HEK293 (cell line): ENCODE results near the gene SLC35F6.

Experiments used
- FEZF1 ChIP-seq: fragments of 450-650 bp; formaldehyde crosslinking; IDR thresholded peaks from 2 replicates; pipeline ENCODE4 v1.5.1; 2016; ENCODE audit warnings: missing biosample characterization, missing genetic modification characterization
- GLI4 ChIP-seq: fragments of 450-650 bp; formaldehyde crosslinking; IDR thresholded peaks from 2 replicates; pipeline ENCODE4 v1.5.1; 2016; ENCODE audit warnings: missing biosample characterization, missing genetic modification characterization
- HOXA7 ChIP-seq: sonication (generic); formaldehyde crosslinking; IDR thresholded peaks from 2 replicates; pipeline ENCODE4 v1.8.1; 2022; ENCODE audit warnings: missing genetic modification reagents, borderline replicate concordance
- HOXD13 ChIP-seq: sonication (generic); formaldehyde crosslinking; IDR thresholded peaks from 2 replicates; pipeline ENCODE4 v1.8.0; 2022; ENCODE audit warnings: missing genetic modification reagents, borderline replicate concordance
- KLF16 ChIP-seq: fragments of 450-650 bp; formaldehyde crosslinking; IDR thresholded peaks from 2 replicates; pipeline ENCODE4 v1.5.1; 2017; ENCODE audit warnings: missing biosample characterization, missing genetic modification characterization
- MZF1 ChIP-seq: fragments of 450-650 bp; formaldehyde crosslinking; IDR thresholded peaks from 2 replicates; pipeline ENCODE4 v1.5.1; 2017; ENCODE audit warnings: missing biosample characterization, missing genetic modification characterization, borderline replicate concordance
- PRDM1 ChIP-seq: fragments of 450-650 bp; formaldehyde crosslinking; IDR thresholded peaks from 2 replicates; pipeline ENCODE4; 2016; ENCODE audit warnings: missing biosample characterization, missing genetic modification characterization
- YY1 ChIP-seq: fragments of 450-650 bp; formaldehyde crosslinking; IDR thresholded peaks from 2 replicates; pipeline ENCODE4 v1.5.1; 2018; ENCODE audit warnings: missing biosample characterization, missing genetic modification characterization
- ZBTB44 ChIP-seq: fragments of 450-650 bp; IDR thresholded peaks from 2 replicates; pipeline ENCODE4 v1.5.1; 2018; ENCODE audit warnings: missing biosample characterization, mild to moderate bottlenecking, missing genetic modification characterization
- ZBTB48 ChIP-seq: fragments of 450-650 bp; formaldehyde crosslinking; IDR thresholded peaks from 2 replicates; pipeline ENCODE4 v1.5.1; 2016; ENCODE audit warnings: missing biosample characterization, missing genetic modification characterization
- ZNF121 ChIP-seq: fragments of 450-650 bp; formaldehyde crosslinking; IDR thresholded peaks from 2 replicates; pipeline ENCODE4 v1.5.1; 2016; ENCODE audit warnings: missing biosample characterization, missing genetic modification characterization
- ZNF148 ChIP-seq: fragments of 450-650 bp; formaldehyde crosslinking; IDR thresholded peaks from 2 replicates; pipeline ENCODE4 v1.5.0; 2017; ENCODE audit warnings: missing biosample characterization, missing genetic modification characterization, borderline replicate concordance
- ZNF19 ChIP-seq: fragments of 450-650 bp; formaldehyde crosslinking; IDR thresholded peaks from 2 replicates; pipeline ENCODE4; 2016; ENCODE audit warnings: missing biosample characterization, missing genetic modification characterization, low read depth
- ZNF211 ChIP-seq: fragments of 450-650 bp; formaldehyde crosslinking; IDR thresholded peaks from 2 replicates; pipeline ENCODE4 v1.5.1; 2016; ENCODE audit warnings: low read depth, missing biosample characterization, missing genetic modification characterization
- ZNF280C ChIP-seq: fragments of 450-650 bp; formaldehyde crosslinking; IDR thresholded peaks from 2 replicates; pipeline ENCODE4 v1.5.1; 2016; ENCODE audit warnings: missing biosample characterization, missing genetic modification characterization
- ZNF341 ChIP-seq: fragments of 450-650 bp; formaldehyde crosslinking; IDR thresholded peaks from 2 replicates; pipeline ENCODE4; 2016; ENCODE audit warnings: low read depth, missing biosample characterization, missing genetic modification characterization
- ZNF391 ChIP-seq: fragments of 450-650 bp; formaldehyde crosslinking; IDR thresholded peaks from 2 replicates; pipeline ENCODE4 v1.5.1; 2016; ENCODE audit warnings: low read depth, missing biosample characterization, missing genetic modification characterization, borderline replicate concordance
- ZNF416 ChIP-seq: fragments of 450-650 bp; formaldehyde crosslinking; IDR thresholded peaks from 2 replicates; pipeline ENCODE4 v1.5.1; 2016; ENCODE audit warnings: missing biosample characterization, missing genetic modification characterization
- ZNF433 ChIP-seq: fragments of 450-650 bp; formaldehyde crosslinking; IDR thresholded peaks from 2 replicates; pipeline ENCODE4 v1.5.1; 2016; ENCODE audit warnings: missing biosample characterization, missing genetic modification characterization, low read depth
- ZNF449 ChIP-seq: fragments of 450-650 bp; formaldehyde crosslinking; IDR thresholded peaks from 2 replicates; pipeline ENCODE4 v1.5.1; 2017; ENCODE audit warnings: missing biosample characterization, mild to moderate bottlenecking, missing genetic modification characterization, moderate library complexity
- ZNF529 ChIP-seq: fragments of 450-650 bp; formaldehyde crosslinking; IDR thresholded peaks from 2 replicates; pipeline ENCODE4 v1.5.1; 2017; ENCODE audit warnings: missing genetic modification characterization, missing biosample characterization; ENCODE audit not compliant: insufficient replicate concordance
- ZNF548 ChIP-seq: fragments of 450-650 bp; formaldehyde crosslinking; IDR thresholded peaks from 2 replicates; pipeline ENCODE4 v1.5.1; 2016; ENCODE audit warnings: missing biosample characterization, missing genetic modification characterization
- ZNF645 ChIP-seq: fragments of 450-650 bp; formaldehyde crosslinking; IDR thresholded peaks from 2 replicates; pipeline ENCODE4; 2016; ENCODE audit warnings: missing biosample characterization, missing genetic modification characterization
- ZNF707 ChIP-seq: fragments of 450-650 bp; formaldehyde crosslinking; IDR thresholded peaks from 2 replicates; pipeline ENCODE4 v1.5.1; 2016; ENCODE audit warnings: missing biosample characterization, missing genetic modification characterization
- TF ChIP-seq, protein P1 (sequence below): fragments of 450-650 bp; formaldehyde crosslinking; IDR thresholded peaks from 2 replicates; pipeline ENCODE4 v1.5.1; 2017; ENCODE audit warnings: missing biosample characterization, missing genetic modification characterization
- TF ChIP-seq, protein P2 (sequence below): fragments of 450-650 bp; formaldehyde crosslinking; IDR thresholded peaks from 2 replicates; pipeline ENCODE4 v1.5.1; 2017; ENCODE audit warnings: missing biosample characterization, missing genetic modification characterization
- TF ChIP-seq, protein P3 (sequence below): fragments of 450-650 bp; formaldehyde crosslinking; IDR thresholded peaks from 2 replicates; pipeline ENCODE4 v1.5.1; 2016; ENCODE audit warnings: missing biosample characterization, missing genetic modification characterization

Gene SLC35F6

GRCh38 chr2:26764078-26764887 is at the start of gene SLC35F6 (continued):
- TF ChIP-seq ZNF645 (tag by site-specific recombination) (no peak), ZNF19 (tag by site-specific recombination) (no peak), HOXD13 (CRISPR knock-in tag) (no peak), ZNF280C (tag by site-specific recombination) (no peak), ZBTB44 (tag by site-specific recombination) (no peak), GLI4 (no peak), ZNF416 (tag by site-specific recombination) (no peak), PRDM1 (tag by site-specific recombination) (no peak), KLF16 (no peak), ZNF433 (tag by site-specific recombination) (no peak), ZNF211 (tag by site-specific recombination) (no peak), ZNF121 (tag by site-specific recombination) (no peak), ZNF707 (tag by site-specific recombination) (no peak), ZNF548 (tag by site-specific recombination) (no peak), ZNF148 (tag by site-specific recombination) (no peak), MZF1 (tag by site-specific recombination) (no peak), YY1 (tag by site-specific recombination) (no peak), ZNF449 (tag by site-specific recombination) (no peak), HOXA7 (CRISPR knock-in tag) (no peak), ZNF529 (tag by site-specific recombination) (no peak), FEZF1 (no peak), ZNF341 (tag by site-specific recombination) (no peak), ZNF391 (tag by site-specific recombination) (no peak; the same call in 1 of the 2 replicates), ZBTB48 (no peak)
- TF ChIP-seq, protein P1, sequence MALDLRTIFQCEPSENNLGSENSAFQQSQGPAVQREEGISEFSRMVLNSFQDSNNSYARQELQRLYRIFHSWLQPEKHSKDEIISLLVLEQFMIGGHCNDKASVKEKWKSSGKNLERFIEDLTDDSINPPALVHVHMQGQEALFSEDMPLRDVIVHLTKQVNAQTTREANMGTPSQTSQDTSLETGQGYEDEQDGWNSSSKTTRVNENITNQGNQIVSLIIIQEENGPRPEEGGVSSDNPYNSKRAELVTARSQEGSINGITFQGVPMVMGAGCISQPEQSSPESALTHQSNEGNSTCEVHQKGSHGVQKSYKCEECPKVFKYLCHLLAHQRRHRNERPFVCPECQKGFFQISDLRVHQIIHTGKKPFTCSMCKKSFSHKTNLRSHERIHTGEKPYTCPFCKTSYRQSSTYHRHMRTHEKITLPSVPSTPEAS (tag by site-specific recombination) = no peak
- TF ChIP-seq, protein P2, sequence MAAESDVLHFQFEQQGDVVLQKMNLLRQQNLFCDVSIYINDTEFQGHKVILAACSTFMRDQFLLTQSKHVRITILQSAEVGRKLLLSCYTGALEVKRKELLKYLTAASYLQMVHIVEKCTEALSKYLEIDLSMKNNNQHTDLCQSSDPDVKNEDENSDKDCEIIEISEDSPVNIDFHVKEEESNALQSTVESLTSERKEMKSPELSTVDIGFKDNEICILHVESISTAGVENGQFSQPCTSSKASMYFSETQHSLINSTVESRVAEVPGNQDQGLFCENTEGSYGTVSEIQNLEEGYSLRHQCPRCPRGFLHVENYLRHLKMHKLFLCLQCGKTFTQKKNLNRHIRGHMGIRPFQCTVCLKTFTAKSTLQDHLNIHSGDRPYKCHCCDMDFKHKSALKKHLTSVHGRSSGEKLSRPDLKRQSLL = peak; percentile 96
- TF ChIP-seq, protein P3, sequence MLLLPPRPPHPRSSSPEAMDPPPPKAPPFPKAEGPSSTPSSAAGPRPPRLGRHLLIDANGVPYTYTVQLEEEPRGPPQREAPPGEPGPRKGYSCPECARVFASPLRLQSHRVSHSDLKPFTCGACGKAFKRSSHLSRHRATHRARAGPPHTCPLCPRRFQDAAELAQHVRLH (tag by site-specific recombination) = no peak
